ENCODE measurements around the gene MINDY4. TPM values are rescaled to one million over a fixed set of nuclear protein-coding genes. Genes with fewer than 3 reads are reported as not detected.

Gene MINDY4
- total RNA-seq, 1 experiment from 2014 or later = 1.8 TPM

DNA sequence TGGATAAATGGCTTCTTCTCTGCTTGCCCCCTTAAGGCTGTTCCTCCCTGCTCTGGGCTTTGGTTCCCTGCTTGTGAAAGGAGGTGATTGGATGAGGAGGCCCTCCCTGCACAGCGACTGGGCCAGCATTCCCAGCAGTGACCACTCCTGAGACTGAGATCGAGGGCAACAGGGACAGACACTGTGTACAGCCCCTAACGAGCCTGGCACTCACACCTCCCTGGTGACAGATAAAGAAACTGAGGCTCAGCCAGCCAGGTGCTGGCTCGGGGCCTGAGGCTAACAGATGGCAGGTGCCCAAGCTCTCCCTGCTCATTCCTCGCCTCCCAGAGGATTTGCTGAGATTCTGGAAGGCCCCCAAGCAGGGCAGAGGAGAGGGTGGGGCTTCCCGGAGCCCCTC, 128.4 kb downstream of the MINDY4 start (continued):
- TF ChIP-seq, protein P1, sequence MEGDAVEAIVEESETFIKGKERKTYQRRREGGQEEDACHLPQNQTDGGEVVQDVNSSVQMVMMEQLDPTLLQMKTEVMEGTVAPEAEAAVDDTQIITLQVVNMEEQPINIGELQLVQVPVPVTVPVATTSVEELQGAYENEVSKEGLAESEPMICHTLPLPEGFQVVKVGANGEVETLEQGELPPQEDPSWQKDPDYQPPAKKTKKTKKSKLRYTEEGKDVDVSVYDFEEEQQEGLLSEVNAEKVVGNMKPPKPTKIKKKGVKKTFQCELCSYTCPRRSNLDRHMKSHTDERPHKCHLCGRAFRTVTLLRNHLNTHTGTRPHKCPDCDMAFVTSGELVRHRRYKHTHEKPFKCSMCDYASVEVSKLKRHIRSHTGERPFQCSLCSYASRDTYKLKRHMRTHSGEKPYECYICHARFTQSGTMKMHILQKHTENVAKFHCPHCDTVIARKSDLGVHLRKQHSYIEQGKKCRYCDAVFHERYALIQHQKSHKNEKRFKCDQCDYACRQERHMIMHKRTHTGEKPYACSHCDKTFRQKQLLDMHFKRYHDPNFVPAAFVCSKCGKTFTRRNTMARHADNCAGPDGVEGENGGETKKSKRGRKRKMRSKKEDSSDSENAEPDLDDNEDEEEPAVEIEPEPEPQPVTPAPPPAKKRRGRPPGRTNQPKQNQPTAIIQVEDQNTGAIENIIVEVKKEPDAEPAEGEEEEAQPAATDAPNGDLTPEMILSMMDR (IDR thresholded peaks at IDR 0.05) = no peak
- TF ChIP-seq ATF1 (CRISPR knock-in tag; IDR thresholded peaks at IDR 0.05) (no peak), OVOL2 (CRISPR knock-in tag; IDR thresholded peaks at IDR 0.05; ENCODE audit: borderline replicate concordance) (no peak), MLX (CRISPR knock-in tag; IDR thresholded peaks at IDR 0.05) (no peak), ZNF423 (CRISPR knock-in tag; IDR thresholded peaks at IDR 0.05) (no peak), ETV6 (CRISPR knock-in tag; IDR thresholded peaks at IDR 0.05) (no peak), GTF2I (CRISPR knock-in tag; conservative IDR thresholded peaks at IDR 0.05) (no peak)

DNA sequence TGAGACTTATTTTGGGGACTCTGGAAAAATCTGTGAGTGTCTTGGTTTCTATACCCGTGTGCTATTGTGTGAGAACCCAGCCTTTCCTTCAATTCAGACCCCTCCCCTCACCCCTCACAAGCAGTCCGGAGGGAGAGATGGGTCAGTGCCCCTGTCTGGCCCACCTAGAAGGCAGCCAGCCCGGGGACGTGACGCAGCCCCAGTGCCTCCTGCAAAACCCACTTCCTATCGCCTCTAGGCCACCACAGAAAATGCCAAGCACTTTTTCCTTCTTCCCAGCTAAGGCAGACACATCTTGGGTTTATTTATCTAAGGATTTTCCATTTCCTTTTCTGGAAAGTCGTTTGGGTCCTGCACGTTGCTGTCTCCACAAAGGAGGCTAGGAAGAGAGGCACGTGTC, 128.8 kb downstream of the MINDY4 start:
- no peaks in the 10 kb centered on the region for H3K36me3 Mint-ChIP-seq
- no peaks in the 10 kb centered on the region for H3K9me3 Mint-ChIP-seq
- DNase-seq (ENCODE audit: low spot score) (no peak), ATAC-seq (no peak)
- H3K27ac Mint-ChIP-seq = no peak overlapping the region
- H3K4me1 Mint-ChIP-seq = no peaks in the 10 kb centered on the region
- TF ChIP-seq, protein P2, sequence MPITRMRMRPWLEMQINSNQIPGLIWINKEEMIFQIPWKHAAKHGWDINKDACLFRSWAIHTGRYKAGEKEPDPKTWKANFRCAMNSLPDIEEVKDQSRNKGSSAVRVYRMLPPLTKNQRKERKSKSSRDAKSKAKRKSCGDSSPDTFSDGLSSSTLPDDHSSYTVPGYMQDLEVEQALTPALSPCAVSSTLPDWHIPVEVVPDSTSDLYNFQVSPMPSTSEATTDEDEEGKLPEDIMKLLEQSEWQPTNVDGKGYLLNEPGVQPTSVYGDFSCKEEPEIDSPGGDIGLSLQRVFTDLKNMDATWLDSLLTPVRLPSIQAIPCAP (CRISPR knock-in tag; IDR thresholded peaks at IDR 0.05) = no peak
- no peak for TF ChIP-seq RELA (CRISPR knock-in tag; IDR thresholded peaks at IDR 0.05; ENCODE audit: borderline replicate concordance)
- TF ChIP-seq, protein P3, sequence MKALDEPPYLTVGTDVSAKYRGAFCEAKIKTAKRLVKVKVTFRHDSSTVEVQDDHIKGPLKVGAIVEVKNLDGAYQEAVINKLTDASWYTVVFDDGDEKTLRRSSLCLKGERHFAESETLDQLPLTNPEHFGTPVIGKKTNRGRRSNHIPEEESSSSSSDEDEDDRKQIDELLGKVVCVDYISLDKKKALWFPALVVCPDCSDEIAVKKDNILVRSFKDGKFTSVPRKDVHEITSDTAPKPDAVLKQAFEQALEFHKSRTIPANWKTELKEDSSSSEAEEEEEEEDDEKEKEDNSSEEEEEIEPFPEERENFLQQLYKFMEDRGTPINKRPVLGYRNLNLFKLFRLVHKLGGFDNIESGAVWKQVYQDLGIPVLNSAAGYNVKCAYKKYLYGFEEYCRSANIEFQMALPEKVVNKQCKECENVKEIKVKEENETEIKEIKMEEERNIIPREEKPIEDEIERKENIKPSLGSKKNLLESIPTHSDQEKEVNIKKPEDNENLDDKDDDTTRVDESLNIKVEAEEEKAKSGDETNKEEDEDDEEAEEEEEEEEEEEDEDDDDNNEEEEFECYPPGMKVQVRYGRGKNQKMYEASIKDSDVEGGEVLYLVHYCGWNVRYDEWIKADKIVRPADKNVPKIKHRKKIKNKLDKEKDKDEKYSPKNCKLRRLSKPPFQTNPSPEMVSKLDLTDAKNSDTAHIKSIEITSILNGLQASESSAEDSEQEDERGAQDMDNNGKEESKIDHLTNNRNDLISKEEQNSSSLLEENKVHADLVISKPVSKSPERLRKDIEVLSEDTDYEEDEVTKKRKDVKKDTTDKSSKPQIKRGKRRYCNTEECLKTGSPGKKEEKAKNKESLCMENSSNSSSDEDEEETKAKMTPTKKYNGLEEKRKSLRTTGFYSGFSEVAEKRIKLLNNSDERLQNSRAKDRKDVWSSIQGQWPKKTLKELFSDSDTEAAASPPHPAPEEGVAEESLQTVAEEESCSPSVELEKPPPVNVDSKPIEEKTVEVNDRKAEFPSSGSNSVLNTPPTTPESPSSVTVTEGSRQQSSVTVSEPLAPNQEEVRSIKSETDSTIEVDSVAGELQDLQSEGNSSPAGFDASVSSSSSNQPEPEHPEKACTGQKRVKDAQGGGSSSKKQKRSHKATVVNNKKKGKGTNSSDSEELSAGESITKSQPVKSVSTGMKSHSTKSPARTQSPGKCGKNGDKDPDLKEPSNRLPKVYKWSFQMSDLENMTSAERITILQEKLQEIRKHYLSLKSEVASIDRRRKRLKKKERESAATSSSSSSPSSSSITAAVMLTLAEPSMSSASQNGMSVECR (CRISPR knock-in tag; IDR thresholded peaks at IDR 0.05; ENCODE audit: borderline replicate concordance) = no peak
- TF ChIP-seq, protein P4, sequence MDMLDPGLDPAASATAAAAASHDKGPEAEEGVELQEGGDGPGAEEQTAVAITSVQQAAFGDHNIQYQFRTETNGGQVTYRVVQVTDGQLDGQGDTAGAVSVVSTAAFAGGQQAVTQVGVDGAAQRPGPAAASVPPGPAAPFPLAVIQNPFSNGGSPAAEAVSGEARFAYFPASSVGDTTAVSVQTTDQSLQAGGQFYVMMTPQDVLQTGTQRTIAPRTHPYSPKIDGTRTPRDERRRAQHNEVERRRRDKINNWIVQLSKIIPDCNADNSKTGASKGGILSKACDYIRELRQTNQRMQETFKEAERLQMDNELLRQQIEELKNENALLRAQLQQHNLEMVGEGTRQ (CRISPR knock-in tag; IDR thresholded peaks at IDR 0.05) = no peak
- TF ChIP-seq NFYB (CRISPR knock-in tag; conservative IDR thresholded peaks at IDR 0.05; ENCODE audit: low read depth) = no peak
- TF ChIP-seq HMGA2 (CRISPR knock-in tag; IDR thresholded peaks at IDR 0.05) = no peak
- no peak for TF ChIP-seq SP1 (CRISPR knock-in tag; conservative IDR thresholded peaks at IDR 0.05)
- ChIA-PET CTCF (interaction anchor here (1.0 kb wide), 1 partner anchor 8 kb away, joined by 3 read pairs; no protein-coding TSS in a partner anchor), POLR2A (no interaction called here)
- no peaks in the 10 kb centered on the region for H3K27me3 Mint-ChIP-seq (ENCODE audit: low read depth)
- no peak overlapping the region for H3K4me3 Mint-ChIP-seq

- POLR2A ChIA-PET = interaction anchor here (0.5 kb wide), 1 partner anchor 301 kb away, joined by 3 read pairs; no protein-coding TSS in a partner anchor
- CTCF ChIA-PET = interaction anchor here (0.5 to 1.3 kb wide), 3 partner anchors 38 to 203 kb away, joined by 3 to 4 read pairs (median 3); no protein-coding TSS in a partner anchor
- ATAC-seq (no peak), DNase-seq (ENCODE audit: low spot score) (no peak)
- H3K9me3 Mint-ChIP-seq = no peaks in the 10 kb centered on the region
- no peaks in the 10 kb centered on the region for H3K27me3 Mint-ChIP-seq (ENCODE audit: low read depth)
- TF ChIP-seq JUN (CRISPR knock-in tag; IDR thresholded peaks at IDR 0.05) (no peak), OVOL2 (CRISPR knock-in tag; IDR thresholded peaks at IDR 0.05; ENCODE audit: borderline replicate concordance) (no peak), JAZF1 (CRISPR knock-in tag; IDR thresholded peaks at IDR 0.05) (no peak), CREM (CRISPR knock-in tag; IDR thresholded peaks at IDR 0.05) (no peak), ZNF671 (CRISPR knock-in tag; IDR thresholded peaks at IDR 0.05) (no peak), ELF4 (CRISPR knock-in tag; IDR thresholded peaks at IDR 0.05; ENCODE audit: low read depth) (no peak), TCF7 (CRISPR knock-in tag; IDR thresholded peaks at IDR 0.05; ENCODE audit: low read depth) (no peak)
- TF ChIP-seq, protein P5, sequence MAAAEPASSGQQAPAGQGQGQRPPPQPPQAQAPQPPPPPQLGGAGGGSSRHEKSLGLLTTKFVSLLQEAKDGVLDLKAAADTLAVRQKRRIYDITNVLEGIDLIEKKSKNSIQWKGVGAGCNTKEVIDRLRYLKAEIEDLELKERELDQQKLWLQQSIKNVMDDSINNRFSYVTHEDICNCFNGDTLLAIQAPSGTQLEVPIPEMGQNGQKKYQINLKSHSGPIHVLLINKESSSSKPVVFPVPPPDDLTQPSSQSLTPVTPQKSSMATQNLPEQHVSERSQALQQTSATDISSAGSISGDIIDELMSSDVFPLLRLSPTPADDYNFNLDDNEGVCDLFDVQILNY (CRISPR knock-in tag; IDR thresholded peaks at IDR 0.05) = no peak
- no peaks in the 10 kb centered on the region for H3K36me3 Mint-ChIP-seq
- H3K4me1 Mint-ChIP-seq = no peaks in the 10 kb centered on the region
- no peak overlapping the region; the same call in 1 of the 2 replicates for H3K27ac Mint-ChIP-seq
- H3K4me3 Mint-ChIP-seq = no peak overlapping the region
Measured at GRCh38 chr7:30900803-30901362, 129.7 kb downstream of the MINDY4 start.

Data from WTC11 (cell line).